ENCODE results near the gene NOL4.

GRCh38 chr18:34196256-34196655, 28.5 kb downstream of the NOL4 start:
- TF ChIP-seq, protein P1, sequence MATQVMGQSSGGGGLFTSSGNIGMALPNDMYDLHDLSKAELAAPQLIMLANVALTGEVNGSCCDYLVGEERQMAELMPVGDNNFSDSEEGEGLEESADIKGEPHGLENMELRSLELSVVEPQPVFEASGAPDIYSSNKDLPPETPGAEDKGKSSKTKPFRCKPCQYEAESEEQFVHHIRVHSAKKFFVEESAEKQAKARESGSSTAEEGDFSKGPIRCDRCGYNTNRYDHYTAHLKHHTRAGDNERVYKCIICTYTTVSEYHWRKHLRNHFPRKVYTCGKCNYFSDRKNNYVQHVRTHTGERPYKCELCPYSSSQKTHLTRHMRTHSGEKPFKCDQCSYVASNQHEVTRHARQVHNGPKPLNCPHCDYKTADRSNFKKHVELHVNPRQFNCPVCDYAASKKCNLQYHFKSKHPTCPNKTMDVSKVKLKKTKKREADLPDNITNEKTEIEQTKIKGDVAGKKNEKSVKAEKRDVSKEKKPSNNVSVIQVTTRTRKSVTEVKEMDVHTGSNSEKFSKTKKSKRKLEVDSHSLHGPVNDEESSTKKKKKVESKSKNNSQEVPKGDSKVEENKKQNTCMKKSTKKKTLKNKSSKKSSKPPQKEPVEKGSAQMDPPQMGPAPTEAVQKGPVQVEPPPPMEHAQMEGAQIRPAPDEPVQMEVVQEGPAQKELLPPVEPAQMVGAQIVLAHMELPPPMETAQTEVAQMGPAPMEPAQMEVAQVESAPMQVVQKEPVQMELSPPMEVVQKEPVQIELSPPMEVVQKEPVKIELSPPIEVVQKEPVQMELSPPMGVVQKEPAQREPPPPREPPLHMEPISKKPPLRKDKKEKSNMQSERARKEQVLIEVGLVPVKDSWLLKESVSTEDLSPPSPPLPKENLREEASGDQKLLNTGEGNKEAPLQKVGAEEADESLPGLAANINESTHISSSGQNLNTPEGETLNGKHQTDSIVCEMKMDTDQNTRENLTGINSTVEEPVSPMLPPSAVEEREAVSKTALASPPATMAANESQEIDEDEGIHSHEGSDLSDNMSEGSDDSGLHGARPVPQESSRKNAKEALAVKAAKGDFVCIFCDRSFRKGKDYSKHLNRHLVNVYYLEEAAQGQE (IDR thresholded peaks at IDR 0.05; ENCODE audit: insufficient read depth in 1 of 2, low read depth in 2 of 2, low read length in 2 of 2) = no peak
- no peak for TF ChIP-seq POLR2AphosphoS5 (IDR thresholded peaks at IDR 0.05; ENCODE audit: low read depth, low read length)
- no peak for TF ChIP-seq SIN3A (IDR thresholded peaks at IDR 0.05; ENCODE audit: borderline replicate concordance, insufficient read depth, low read length)
- TF ChIP-seq TAF1 (IDR thresholded peaks at IDR 0.05; ENCODE audit: borderline replicate concordance, insufficient read depth, low read length) = no peak
